WTC11 (cell line): ENCODE results near the gene NOSTRIN.

Experiments used
- AFF4 ChIP-seq: sonication (generic); formaldehyde crosslinking; IDR thresholded peaks from 2 replicates; pipeline ENCODE4 v1.8.1; 2023; ENCODE audit warnings: mild to moderate bottlenecking, missing genetic modification reagents, borderline replicate concordance
- ATF3 ChIP-seq: sonication (generic); formaldehyde crosslinking; conservative IDR thresholded peaks from 2 replicates; pipeline ENCODE4 v1.8.1; 2022; ENCODE audit warnings: mild to moderate bottlenecking, missing genetic modification reagents
- ELF4 ChIP-seq: sonication (generic); formaldehyde crosslinking; IDR thresholded peaks from 2 replicates; pipeline ENCODE4 v1.8.1; 2022; ENCODE audit warnings: low read depth, mild to moderate bottlenecking, moderate library complexity, missing genetic modification reagents
- ESRRA ChIP-seq: sonication (generic); formaldehyde crosslinking; IDR thresholded peaks from 2 replicates; pipeline ENCODE4 v1.8.1; 2022; ENCODE audit warnings: mild to moderate bottlenecking, missing genetic modification reagents, borderline replicate concordance
- KAT7 ChIP-seq: sonication (generic); formaldehyde crosslinking; IDR thresholded peaks from 2 replicates; pipeline ENCODE4 v1.8.1; 2023; ENCODE audit warnings: missing genetic modification reagents, mild to moderate bottlenecking, borderline replicate concordance
- SP1 ChIP-seq: sonication (generic); formaldehyde crosslinking; conservative IDR thresholded peaks from 2 replicates; pipeline ENCODE4 v1.8.1; 2022; ENCODE audit warnings: missing genetic modification reagents
- ZBTB21 ChIP-seq: sonication (generic); formaldehyde crosslinking; IDR thresholded peaks from 2 replicates; pipeline ENCODE4 v1.8.1; 2023; ENCODE audit warnings: mild to moderate bottlenecking, missing genetic modification reagents, borderline replicate concordance
- ZNF317 ChIP-seq: sonication (generic); formaldehyde crosslinking; IDR thresholded peaks from 2 replicates; pipeline ENCODE4 v1.8.1; 2023; ENCODE audit warnings: low read depth, mild to moderate bottlenecking, moderate library complexity, missing genetic modification reagents, borderline replicate concordance
- TF ChIP-seq, protein P1 (sequence below): fragments of 200-600 bp; IDR thresholded peaks from 2 replicates; pipeline ENCODE4 v1.8.0; 2022; ENCODE audit warnings: antibody characterized with exemption
- TF ChIP-seq, protein P2 (sequence below): sonication (generic); formaldehyde crosslinking; IDR thresholded peaks from 2 replicates; pipeline ENCODE4 v1.8.0; 2023; ENCODE audit warnings: missing genetic modification reagents
- TF ChIP-seq, protein P3 (sequence below): sonication (generic); formaldehyde crosslinking; IDR thresholded peaks from 2 replicates; pipeline ENCODE4 v1.8.0; 2022; ENCODE audit warnings: mild to moderate bottlenecking, missing genetic modification reagents

DNA sequence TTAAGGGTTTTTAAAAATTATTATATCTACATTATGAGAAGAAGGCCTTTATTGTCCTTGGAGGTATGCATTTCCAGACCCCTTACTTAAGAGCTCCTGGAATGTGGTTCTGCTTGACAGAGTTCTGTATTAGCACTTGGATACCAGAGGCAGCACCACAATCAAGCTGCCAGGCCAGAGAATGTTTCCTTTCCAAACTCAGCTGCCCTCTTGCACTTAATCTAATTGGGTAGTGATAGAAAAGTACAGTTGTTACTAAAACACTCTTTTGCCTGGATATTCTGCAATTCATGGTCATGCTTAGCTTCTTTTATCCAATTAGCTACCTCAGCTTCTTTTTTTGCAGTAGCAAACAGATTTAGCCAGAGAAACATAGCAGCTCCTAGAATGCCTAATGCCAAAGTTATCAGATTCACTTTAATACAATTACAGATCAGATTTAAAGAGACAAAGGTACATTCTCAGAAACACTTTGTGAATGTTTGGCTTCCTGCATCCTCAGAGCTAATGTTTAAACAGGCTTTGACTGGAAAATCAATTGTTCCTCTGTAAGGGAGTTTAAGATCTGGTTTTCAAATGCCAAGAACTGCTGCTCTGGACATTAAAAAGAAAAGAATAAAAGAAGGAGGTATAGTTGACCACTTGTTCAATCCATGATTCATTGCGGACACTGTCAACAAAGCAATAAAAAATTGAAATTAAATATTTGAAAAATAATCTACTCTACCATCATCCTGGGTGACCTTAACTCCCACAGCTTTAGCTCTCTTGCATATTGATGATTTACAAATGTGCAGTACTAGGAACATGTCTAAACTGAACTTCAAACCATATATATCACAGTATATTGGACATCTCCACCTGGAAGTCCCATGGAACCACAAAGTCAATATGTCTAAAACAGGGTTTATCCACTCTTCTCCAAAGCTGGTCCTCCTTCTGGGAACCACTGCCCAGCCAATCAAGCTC is 12.8 kb downstream of the NOSTRIN start:
- TF ChIP-seq, protein P1, sequence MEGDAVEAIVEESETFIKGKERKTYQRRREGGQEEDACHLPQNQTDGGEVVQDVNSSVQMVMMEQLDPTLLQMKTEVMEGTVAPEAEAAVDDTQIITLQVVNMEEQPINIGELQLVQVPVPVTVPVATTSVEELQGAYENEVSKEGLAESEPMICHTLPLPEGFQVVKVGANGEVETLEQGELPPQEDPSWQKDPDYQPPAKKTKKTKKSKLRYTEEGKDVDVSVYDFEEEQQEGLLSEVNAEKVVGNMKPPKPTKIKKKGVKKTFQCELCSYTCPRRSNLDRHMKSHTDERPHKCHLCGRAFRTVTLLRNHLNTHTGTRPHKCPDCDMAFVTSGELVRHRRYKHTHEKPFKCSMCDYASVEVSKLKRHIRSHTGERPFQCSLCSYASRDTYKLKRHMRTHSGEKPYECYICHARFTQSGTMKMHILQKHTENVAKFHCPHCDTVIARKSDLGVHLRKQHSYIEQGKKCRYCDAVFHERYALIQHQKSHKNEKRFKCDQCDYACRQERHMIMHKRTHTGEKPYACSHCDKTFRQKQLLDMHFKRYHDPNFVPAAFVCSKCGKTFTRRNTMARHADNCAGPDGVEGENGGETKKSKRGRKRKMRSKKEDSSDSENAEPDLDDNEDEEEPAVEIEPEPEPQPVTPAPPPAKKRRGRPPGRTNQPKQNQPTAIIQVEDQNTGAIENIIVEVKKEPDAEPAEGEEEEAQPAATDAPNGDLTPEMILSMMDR = no peak
- no peak for TF ChIP-seq ZNF317 (CRISPR knock-in tag)
- no peak for TF ChIP-seq AFF4 (CRISPR knock-in tag)
- TF ChIP-seq, protein P2, sequence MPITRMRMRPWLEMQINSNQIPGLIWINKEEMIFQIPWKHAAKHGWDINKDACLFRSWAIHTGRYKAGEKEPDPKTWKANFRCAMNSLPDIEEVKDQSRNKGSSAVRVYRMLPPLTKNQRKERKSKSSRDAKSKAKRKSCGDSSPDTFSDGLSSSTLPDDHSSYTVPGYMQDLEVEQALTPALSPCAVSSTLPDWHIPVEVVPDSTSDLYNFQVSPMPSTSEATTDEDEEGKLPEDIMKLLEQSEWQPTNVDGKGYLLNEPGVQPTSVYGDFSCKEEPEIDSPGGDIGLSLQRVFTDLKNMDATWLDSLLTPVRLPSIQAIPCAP = no peak
- TF ChIP-seq ZBTB21 (CRISPR knock-in tag) = no peak
- TF ChIP-seq KAT7 = no peak
- no peak for TF ChIP-seq ESRRA
- TF ChIP-seq ELF4 (CRISPR knock-in tag) = no peak
- no peak for TF ChIP-seq SP1 (CRISPR knock-in tag)
- TF ChIP-seq, protein P3, sequence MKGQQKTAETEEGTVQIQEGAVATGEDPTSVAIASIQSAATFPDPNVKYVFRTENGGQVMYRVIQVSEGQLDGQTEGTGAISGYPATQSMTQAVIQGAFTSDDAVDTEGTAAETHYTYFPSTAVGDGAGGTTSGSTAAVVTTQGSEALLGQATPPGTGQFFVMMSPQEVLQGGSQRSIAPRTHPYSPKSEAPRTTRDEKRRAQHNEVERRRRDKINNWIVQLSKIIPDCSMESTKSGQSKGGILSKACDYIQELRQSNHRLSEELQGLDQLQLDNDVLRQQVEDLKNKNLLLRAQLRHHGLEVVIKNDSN (CRISPR knock-in tag) = no peak
- TF ChIP-seq ATF3 (CRISPR knock-in tag) = no peak
